Brain microvascular endothelial cell (primary cell): ENCODE data around the gene AKAP4.

Source experiments
- DNase-seq: peaks from one replicate; pipeline ENCODE4 v3.0.0-alpha.2; 2020
- H3K27ac ChIP-seq: fragments of 250-450 bp; sonication (Bioruptor Pico); 2 replicates; pipeline ENCODE4 v1.5.1; 2020; ENCODE audit warnings: mild to moderate bottlenecking, moderate library complexity
- H3K27me3 ChIP-seq: fragments of 250-450 bp; sonication (Bioruptor Pico); replicated peaks from 2 replicates; pipeline ENCODE4 v1.5.1; 2020; ENCODE audit warnings: mild to moderate bottlenecking
- H3K36me3 ChIP-seq: fragments of 250-450 bp; sonication (Bioruptor Pico); replicated peaks from 2 replicates; pipeline ENCODE4 v1.5.1; 2020; ENCODE audit warnings: mild to moderate bottlenecking
- H3K4me3 ChIP-seq: 2 replicates; pipeline ENCODE4 v1.5.1; 2011; ENCODE audit warnings: low read depth, mild to moderate bottlenecking, control low read depth, low read length, moderate library complexity
- CTCF ChIP-seq: IDR thresholded peaks from 2 replicates; pipeline ENCODE4 v1.5.1; 2011; ENCODE audit warnings: low read depth, mild to moderate bottlenecking, moderate library complexity, low read length, control low read depth, inconsistent platforms; ENCODE audit errors: missing control alignments
- in situ Hi-C: cut with HindIII; loops from 2 replicates; pipeline ENCODE4 v1.10.0; 2017; ENCODE audit warnings: low sequenced_read_pairs, low pct_ligation_motif_present

AKAP4 gene

DNA sequence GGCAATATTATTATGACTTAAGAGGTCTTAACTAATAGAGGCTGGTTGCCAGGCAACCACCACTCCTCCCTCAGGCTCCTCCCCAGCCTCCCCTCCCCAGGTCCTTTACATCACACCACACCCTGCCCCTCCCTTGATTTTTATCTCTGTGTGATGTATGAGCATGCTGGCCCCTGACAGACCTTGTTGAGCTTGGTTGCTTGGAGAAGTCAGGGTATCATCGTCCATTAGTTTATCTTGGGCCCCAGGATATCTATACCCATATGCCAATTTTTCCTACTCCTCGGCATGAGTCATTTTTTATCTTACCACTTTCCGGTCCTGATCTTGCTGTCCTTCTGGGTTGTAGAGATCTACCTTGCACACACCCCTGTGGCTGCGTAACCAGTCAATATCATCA is 2.5 kb downstream of the AKAP4 start:
- no peak for DNase-seq
- TF ChIP-seq CTCF = no peak
- Histone ChIP-seq H3K27me3 (no peaks in the 10 kb centered on the region), H3K27ac (no peak overlapping the region), H3K4me3 (no peak overlapping the region), H3K36me3 (no peaks in the 10 kb centered on the region)
- in situ Hi-C loops = no loop called here

GRCh38 chrX:50188859-50189600 is 11.8 kb downstream of the AKAP4 start:
- no peak for TF ChIP-seq CTCF
- Histone ChIP-seq H3K27me3 (no peaks in the 10 kb centered on the region), H3K4me3 (no peak overlapping the region), H3K36me3 (no peaks in the 10 kb centered on the region), H3K27ac (no peak overlapping the region)
- DNase-seq = no peak
- in situ Hi-C loops = no loop called here

GRCh38 chrX:50183891-50184290 is 16.9 kb downstream of the AKAP4 start:
- DNase-seq = no peak
- TF ChIP-seq CTCF = no peak
- Histone ChIP-seq H3K27me3 (no peaks in the 10 kb centered on the region), H3K27ac (no peak overlapping the region), H3K4me3 (no peak overlapping the region), H3K36me3 (no peaks in the 10 kb centered on the region)
- in situ Hi-C loops = no loop called here

DNA sequence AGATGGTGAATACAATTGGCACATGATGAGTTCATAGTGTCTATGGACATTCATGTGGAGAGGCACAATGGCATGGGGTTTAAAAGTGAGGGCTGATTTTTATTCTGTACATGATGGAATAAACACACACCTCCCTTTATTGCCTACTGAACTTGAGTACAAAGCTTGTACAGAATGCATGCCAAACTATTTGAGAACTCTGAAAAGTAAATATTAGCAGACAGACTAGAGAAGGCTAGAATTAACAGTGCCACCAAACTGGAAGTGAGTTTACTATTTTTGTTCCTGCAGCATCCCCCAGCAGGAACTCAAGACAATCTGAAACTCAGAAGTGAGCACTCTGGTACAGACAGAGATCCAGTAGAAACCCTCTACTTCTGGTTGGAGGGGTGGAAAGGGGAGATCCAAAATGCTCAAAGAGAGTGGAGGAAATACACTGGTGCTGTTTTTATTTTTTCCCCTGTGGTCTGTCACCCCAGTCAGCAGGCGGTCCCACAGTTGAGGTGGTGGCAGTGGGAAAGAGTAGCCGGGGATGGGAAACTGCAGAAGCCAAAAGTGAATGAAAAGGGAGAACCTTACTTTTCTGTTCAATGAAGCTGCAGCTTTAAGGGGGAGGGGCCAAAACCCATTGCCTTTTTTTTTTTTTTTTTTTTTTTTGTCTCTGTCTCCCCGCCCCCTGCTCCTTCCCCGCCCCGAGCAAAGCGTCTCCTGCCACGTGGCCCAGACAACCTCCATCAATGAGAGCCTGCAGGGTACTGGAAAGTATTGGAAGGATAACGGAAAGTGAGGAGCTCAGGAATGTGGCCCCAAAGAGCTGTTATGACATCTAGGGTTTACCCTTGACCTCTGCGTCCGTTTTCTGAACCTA is 20.5 kb downstream of the AKAP4 start:
- Histone ChIP-seq H3K4me3 (no peak overlapping the region), H3K36me3 (no peaks in the 10 kb centered on the region), H3K27ac (no peak overlapping the region), H3K27me3 (no peaks in the 10 kb centered on the region)
- no peak for TF ChIP-seq CTCF
- in situ Hi-C loops = no loop called here
- DNase-seq = no peak

- H3K27me3 ChIP-seq = no peaks in the 10 kb centered on the region
- DNase-seq = no peak
- H3K36me3 ChIP-seq = no peaks in the 10 kb centered on the region
- TF ChIP-seq CTCF = no peak
- no peak overlapping the region for H3K27ac ChIP-seq
- in situ Hi-C loops = no loop called here
- H3K4me3 ChIP-seq = no peak overlapping the region
Measured at GRCh38 chrX:50169717-50170116, 31.1 kb downstream of the AKAP4 start.
